ENCODE results near the gene MRPL41. TPM values are rescaled to one million over a fixed set of nuclear protein-coding genes. Genes with fewer than 3 reads are reported as not detected.

MRPL41 gene
- total and polyA plus RNA-seq, 2 experiments from 2014 or later, result 32.8 to 146 TPM

DNA sequence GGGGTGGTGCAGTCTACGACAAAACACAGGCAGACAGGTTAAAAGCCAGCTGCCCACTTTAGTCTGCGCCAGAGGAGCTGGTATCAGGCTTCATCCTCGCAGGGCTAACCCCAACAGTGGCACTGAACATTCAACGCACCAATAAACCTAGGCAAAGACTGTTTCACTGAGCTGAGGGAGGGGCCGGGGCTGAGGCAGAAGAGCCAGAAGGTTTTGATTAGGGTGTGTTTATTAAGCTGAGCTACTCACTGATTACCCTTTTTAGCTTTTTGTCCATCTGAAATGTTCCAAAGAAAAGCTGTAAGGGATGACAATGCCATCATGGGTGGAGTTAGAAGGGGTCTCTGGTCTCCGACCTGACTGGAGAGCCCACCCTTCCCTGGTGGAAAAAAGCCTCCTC, 37.2 kb downstream of the MRPL41 start:
- no peak overlapping the region for H3K27ac Mint-ChIP-seq
- H3K4me1 Mint-ChIP-seq, result peaks cover 5% of the 10 kb centered on the region; the same call in 2 of the 3 replicates
- Histone ChIP-seq H3F3A (replicated peaks; ENCODE audit: low read depth) (0 out of 2 replicates have a peak, but pooled peaks cover 7% of the 10 kb centered on the region), H3K9me2 (ENCODE audit: insufficient read depth) (no peaks in the 10 kb centered on the region), H2AFZ (no peak overlapping the region), H3K27me3 (ENCODE audit: insufficient read depth) (no peaks in the 10 kb centered on the region), H3K4me1 (ENCODE audit: insufficient read depth) (peaks cover 9% of the 10 kb centered on the region), H3K27ac (ENCODE audit: low read depth) (no peak overlapping the region), H3K79me2 (replicated peaks; ENCODE audit: insufficient read depth) (peaks cover 17% of the 10 kb centered on the region), H4K20me1 (replicated peaks; ENCODE audit: insufficient read depth) (peaks cover 14% of the 10 kb centered on the region; the same call in 1 of the 2 replicates), H3K4me3 (peak overlapping the region; percentile 79), H3K4me2 (peak overlapping the region; percentile 87), H3K36me3 (ENCODE audit: insufficient read depth) (peaks cover 15% of the 10 kb centered on the region)
- H3K36me3 Mint-ChIP-seq (ENCODE audit: low read depth), result peaks cover 46% of the 10 kb centered on the region
- peaks cover 15% of the 10 kb centered on the region for H3K27me3 Mint-ChIP-seq (ENCODE audit: insufficient read depth, low read depth, poor library complexity)
- H3K9me3 Mint-ChIP-seq, result peaks cover 2% of the 10 kb centered on the region; the same call in 1 of the 3 replicates
- no peak for ATAC-seq
- peak overlapping the region; percentile 88 for H3K4me3 Mint-ChIP-seq
- TF ChIP-seq, protein P1, sequence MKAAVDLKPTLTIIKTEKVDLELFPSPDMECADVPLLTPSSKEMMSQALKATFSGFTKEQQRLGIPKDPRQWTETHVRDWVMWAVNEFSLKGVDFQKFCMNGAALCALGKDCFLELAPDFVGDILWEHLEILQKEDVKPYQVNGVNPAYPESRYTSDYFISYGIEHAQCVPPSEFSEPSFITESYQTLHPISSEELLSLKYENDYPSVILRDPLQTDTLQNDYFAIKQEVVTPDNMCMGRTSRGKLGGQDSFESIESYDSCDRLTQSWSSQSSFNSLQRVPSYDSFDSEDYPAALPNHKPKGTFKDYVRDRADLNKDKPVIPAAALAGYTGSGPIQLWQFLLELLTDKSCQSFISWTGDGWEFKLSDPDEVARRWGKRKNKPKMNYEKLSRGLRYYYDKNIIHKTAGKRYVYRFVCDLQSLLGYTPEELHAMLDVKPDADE (IDR thresholded peaks at IDR 0.05), result no peak
- TF ChIP-seq ZNF331 (CRISPR knock-in tag; IDR thresholded peaks at IDR 0.05; ENCODE audit: low read depth), result no peak
- TF ChIP-seq POLR2AphosphoS5 (IDR thresholded peaks at IDR 0.05; ENCODE audit: low read depth), result no peak
- TF ChIP-seq NANOG (IDR thresholded peaks at IDR 0.05; ENCODE audit: borderline replicate concordance), result no peak
- TF ChIP-seq, protein P2, sequence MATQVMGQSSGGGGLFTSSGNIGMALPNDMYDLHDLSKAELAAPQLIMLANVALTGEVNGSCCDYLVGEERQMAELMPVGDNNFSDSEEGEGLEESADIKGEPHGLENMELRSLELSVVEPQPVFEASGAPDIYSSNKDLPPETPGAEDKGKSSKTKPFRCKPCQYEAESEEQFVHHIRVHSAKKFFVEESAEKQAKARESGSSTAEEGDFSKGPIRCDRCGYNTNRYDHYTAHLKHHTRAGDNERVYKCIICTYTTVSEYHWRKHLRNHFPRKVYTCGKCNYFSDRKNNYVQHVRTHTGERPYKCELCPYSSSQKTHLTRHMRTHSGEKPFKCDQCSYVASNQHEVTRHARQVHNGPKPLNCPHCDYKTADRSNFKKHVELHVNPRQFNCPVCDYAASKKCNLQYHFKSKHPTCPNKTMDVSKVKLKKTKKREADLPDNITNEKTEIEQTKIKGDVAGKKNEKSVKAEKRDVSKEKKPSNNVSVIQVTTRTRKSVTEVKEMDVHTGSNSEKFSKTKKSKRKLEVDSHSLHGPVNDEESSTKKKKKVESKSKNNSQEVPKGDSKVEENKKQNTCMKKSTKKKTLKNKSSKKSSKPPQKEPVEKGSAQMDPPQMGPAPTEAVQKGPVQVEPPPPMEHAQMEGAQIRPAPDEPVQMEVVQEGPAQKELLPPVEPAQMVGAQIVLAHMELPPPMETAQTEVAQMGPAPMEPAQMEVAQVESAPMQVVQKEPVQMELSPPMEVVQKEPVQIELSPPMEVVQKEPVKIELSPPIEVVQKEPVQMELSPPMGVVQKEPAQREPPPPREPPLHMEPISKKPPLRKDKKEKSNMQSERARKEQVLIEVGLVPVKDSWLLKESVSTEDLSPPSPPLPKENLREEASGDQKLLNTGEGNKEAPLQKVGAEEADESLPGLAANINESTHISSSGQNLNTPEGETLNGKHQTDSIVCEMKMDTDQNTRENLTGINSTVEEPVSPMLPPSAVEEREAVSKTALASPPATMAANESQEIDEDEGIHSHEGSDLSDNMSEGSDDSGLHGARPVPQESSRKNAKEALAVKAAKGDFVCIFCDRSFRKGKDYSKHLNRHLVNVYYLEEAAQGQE (IDR thresholded peaks at IDR 0.05; ENCODE audit: unreplicated experiment), result no peak
- no peak for TF ChIP-seq EZH2phosphoT487 (IDR thresholded peaks at IDR 0.05; ENCODE audit: unreplicated experiment)
- TF ChIP-seq STAT1 (IDR thresholded peaks at IDR 0.05; ENCODE audit: unreplicated experiment), result no peak
- TF ChIP-seq, protein P3, sequence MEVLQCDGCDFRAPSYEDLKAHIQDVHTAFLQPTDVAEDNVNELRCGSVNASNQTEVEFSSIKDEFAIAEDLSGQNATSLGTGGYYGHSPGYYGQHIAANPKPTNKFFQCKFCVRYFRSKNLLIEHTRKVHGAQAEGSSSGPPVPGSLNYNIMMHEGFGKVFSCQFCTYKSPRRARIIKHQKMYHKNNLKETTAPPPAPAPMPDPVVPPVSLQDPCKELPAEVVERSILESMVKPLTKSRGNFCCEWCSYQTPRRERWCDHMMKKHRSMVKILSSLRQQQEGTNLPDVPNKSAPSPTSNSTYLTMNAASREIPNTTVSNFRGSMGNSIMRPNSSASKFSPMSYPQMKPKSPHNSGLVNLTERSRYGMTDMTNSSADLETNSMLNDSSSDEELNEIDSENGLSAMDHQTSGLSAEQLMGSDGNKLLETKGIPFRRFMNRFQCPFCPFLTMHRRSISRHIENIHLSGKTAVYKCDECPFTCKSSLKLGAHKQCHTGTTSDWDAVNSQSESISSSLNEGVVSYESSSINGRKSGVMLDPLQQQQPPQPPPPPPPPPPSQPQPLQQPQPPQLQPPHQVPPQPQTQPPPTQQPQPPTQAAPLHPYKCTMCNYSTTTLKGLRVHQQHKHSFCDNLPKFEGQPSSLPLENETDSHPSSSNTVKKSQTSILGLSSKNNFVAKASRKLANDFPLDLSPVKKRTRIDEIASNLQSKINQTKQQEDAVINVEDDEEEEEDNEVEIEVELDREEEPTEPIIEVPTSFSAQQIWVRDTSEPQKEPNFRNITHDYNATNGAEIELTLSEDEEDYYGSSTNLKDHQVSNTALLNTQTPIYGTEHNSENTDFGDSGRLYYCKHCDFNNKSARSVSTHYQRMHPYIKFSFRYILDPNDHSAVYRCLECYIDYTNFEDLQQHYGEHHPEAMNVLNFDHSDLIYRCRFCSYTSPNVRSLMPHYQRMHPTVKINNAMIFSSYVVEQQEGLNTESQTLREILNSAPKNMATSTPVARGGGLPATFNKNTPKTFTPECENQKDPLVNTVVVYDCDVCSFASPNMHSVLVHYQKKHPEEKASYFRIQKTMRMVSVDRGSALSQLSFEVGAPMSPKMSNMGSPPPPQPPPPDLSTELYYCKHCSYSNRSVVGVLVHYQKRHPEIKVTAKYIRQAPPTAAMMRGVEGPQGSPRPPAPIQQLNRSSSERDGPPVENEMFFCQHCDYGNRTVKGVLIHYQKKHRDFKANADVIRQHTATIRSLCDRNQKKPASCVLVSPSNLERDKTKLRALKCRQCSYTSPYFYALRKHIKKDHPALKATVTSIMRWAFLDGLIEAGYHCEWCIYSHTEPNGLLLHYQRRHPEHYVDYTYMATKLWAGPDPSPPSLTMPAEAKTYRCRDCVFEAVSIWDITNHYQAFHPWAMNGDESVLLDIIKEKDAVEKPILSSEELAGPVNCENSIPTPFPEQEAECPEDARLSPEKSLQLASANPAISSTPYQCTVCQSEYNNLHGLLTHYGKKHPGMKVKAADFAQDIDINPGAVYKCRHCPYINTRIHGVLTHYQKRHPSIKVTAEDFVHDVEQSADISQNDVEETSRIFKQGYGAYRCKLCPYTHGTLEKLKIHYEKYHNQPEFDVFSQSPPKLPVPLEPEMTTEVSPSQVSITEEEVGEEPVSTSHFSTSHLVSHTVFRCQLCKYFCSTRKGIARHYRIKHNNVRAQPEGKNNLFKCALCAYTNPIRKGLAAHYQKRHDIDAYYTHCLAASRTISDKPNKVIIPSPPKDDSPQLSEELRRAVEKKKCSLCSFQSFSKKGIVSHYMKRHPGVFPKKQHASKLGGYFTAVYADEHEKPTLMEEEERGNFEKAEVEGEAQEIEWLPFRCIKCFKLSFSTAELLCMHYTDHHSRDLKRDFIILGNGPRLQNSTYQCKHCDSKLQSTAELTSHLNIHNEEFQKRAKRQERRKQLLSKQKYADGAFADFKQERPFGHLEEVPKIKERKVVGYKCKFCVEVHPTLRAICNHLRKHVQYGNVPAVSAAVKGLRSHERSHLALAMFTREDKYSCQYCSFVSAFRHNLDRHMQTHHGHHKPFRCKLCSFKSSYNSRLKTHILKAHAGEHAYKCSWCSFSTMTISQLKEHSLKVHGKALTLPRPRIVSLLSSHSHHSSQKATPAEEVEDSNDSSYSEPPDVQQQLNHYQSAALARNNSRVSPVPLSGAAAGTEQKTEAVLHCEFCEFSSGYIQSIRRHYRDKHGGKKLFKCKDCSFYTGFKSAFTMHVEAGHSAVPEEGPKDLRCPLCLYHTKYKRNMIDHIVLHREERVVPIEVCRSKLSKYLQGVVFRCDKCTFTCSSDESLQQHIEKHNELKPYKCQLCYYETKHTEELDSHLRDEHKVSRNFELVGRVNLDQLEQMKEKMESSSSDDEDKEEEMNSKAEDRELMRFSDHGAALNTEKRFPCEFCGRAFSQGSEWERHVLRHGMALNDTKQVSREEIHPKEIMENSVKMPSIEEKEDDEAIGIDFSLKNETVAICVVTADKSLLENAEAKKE (CRISPR knock-in tag; IDR thresholded peaks at IDR 0.05), result no peak
- TF ChIP-seq, protein P4, sequence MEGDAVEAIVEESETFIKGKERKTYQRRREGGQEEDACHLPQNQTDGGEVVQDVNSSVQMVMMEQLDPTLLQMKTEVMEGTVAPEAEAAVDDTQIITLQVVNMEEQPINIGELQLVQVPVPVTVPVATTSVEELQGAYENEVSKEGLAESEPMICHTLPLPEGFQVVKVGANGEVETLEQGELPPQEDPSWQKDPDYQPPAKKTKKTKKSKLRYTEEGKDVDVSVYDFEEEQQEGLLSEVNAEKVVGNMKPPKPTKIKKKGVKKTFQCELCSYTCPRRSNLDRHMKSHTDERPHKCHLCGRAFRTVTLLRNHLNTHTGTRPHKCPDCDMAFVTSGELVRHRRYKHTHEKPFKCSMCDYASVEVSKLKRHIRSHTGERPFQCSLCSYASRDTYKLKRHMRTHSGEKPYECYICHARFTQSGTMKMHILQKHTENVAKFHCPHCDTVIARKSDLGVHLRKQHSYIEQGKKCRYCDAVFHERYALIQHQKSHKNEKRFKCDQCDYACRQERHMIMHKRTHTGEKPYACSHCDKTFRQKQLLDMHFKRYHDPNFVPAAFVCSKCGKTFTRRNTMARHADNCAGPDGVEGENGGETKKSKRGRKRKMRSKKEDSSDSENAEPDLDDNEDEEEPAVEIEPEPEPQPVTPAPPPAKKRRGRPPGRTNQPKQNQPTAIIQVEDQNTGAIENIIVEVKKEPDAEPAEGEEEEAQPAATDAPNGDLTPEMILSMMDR (conservative IDR thresholded peaks at IDR 0.05; ENCODE audit: low read depth in 2 of 2), result no peak
- no peak for TF ChIP-seq EZH2 (IDR thresholded peaks at IDR 0.05; ENCODE audit: low read depth, unreplicated experiment)
- no peak for TF ChIP-seq ZNF114 (CRISPR knock-in tag; IDR thresholded peaks at IDR 0.05)
- TF ChIP-seq CREB1 (CRISPR knock-in tag; IDR thresholded peaks at IDR 0.05; ENCODE audit: low read depth), result no peak
- no peak for TF ChIP-seq JUNB (IDR thresholded peaks at IDR 0.05; ENCODE audit: unreplicated experiment)
- DNase-seq (ENCODE audit: low spot score), result no peak
